Right lung (tissue), 5 donors: ENCODE measurements around the gene KPNA6. TPM values are rescaled to one million over a fixed set of nuclear protein-coding genes. Genes with fewer than 3 reads are reported as not detected.

Experiments
- DNase-seq, 2 donors: peaks; one replicate each; pipeline ENCODE4 v3.0.0-alpha.2; 2013
- polyA plus RNA-seq, 5 donors: library from polyadenylated mRNA; unstranded; fragments of 120-200 nt; gene quantifications; one replicate each; pipeline versions ENCODE4 v1.2.1 to v1.2.3, GENCODE V29; 2013; ENCODE audit warnings: inconsistent platforms in 1 of 5, low replicate concordance in 1 of 5; ENCODE audit not compliant: insufficient read length in 5 of 5, insufficient read depth in 1 of 5

The KPNA6 gene
- polyA plus RNA-seq, 5 donors, result 28.0 to 39.1 (median 35.5) TPM

- no peak for DNase-seq
Observed at GRCh38 chr1:32184650-32185049, 76.8 kb downstream of the KPNA6 start.

- DNase-seq, result no peak
Observed at GRCh38 chr1:32186077-32186476, 78.2 kb downstream of the KPNA6 start.

- DNase-seq, result no peak
Observed at GRCh38 chr1:32186491-32186890, 78.6 kb downstream of the KPNA6 start.

GRCh38 chr1:32187850-32188249 lies 80.0 kb downstream of the KPNA6 start:
- no peak for DNase-seq

DNA sequence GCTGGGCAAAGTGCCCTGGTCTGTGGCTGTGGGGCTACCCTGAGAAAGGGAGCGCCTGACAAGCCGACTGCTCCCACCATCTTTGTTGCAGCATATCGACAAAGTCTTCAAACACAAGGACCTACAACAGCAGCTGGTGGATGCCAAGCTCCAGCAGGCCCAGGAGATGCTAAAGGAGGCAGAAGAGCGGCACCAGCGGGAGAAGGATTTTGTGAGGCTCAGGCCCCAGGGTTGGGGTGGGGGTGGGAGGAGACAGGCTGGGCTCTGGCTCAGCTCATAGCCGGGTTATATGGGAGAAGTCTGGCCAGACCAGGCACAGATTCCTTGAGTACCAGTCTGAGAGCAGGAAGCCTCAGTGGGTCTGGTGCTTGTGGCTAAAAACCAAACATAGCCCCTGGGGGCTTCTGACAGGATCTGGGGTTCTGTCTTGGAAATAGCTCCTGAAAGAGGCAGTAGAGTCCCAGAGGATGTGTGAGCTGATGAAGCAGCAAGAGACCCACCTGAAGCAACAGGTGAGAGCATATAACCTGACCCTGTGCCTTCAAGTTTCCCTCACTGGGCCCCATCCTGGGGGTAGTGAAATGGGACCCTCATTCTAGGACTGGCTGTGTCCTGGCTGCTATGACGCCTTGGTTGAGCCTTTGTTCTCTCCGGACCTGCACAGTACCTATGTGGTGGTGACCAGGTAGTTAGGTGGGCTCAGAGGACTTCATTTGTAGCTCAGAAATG lies 84.5 kb downstream of the KPNA6 start:
- DNase-seq, result no peak

GRCh38 chr1:32194984-32195383 lies 87.1 kb downstream of the KPNA6 start:
- DNase-seq, result no peak

GRCh38 chr1:32195531-32195930 lies 87.7 kb downstream of the KPNA6 start:
- no peak for DNase-seq

DNA sequence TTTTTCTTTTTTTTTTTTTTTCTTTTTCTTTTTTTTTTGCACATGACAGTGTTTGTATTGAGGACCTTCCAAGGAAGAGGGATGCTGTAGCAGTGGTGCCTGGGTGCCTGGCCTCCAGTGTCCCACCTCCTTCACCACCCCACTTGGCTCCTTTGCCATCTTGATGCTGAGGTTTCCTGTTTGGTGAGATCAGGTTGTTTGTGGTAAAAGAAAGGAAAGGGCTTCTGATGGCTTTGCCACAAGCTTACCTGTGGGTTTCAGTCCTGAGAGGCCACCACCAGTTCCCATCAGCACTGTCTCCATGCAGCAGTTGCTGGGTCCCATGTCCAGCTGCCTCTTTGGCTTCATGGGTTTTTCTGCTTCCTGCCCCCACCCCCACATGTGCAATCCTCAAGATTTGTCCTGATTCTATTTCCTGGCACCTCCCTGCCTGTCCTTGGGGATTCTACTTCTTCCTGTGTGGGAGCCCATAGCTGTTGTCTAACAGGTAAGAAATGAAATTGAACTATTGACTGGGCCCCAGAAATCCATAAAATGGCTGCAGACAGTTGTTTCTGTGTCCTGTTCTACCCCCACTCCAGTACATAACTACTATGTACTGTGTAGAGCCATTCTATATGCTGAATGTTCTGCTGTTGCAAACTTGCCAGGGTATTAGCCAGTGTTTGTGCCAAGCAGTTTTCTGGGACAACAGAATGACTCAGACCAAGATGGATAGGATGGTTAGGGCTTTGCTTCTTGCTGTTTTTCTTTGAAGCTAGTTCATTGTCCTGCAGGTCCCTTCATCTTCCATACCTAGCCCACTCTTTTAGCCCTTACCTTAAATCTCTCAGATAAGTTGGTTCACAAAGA lies 88.3 kb downstream of the KPNA6 start:
- DNase-seq, result no peak

DNA sequence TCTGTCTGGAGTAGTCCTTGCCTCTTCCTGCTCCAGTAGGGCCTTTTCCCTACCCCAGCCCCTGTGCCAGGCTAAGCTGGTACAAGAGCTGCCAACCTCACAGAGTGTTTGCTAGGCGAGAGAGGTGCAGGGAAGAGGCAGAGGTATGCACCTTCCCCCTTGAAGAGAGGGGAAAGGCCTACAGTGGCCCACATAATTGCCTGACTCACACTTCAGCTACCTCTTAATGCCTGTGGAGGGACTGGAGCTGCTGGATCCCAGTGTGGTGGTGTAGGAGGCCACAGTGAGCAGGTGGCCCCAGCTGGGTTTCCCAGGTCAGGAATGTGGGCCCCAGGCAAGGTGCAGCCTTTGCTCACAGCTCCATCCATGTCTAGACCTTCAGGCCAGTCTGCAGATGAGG lies 89.2 kb downstream of the KPNA6 start:
- no peak for DNase-seq

GRCh38 chr1:32197837-32198236 lies 90.0 kb downstream of the KPNA6 start:
- no peak for DNase-seq

DNA sequence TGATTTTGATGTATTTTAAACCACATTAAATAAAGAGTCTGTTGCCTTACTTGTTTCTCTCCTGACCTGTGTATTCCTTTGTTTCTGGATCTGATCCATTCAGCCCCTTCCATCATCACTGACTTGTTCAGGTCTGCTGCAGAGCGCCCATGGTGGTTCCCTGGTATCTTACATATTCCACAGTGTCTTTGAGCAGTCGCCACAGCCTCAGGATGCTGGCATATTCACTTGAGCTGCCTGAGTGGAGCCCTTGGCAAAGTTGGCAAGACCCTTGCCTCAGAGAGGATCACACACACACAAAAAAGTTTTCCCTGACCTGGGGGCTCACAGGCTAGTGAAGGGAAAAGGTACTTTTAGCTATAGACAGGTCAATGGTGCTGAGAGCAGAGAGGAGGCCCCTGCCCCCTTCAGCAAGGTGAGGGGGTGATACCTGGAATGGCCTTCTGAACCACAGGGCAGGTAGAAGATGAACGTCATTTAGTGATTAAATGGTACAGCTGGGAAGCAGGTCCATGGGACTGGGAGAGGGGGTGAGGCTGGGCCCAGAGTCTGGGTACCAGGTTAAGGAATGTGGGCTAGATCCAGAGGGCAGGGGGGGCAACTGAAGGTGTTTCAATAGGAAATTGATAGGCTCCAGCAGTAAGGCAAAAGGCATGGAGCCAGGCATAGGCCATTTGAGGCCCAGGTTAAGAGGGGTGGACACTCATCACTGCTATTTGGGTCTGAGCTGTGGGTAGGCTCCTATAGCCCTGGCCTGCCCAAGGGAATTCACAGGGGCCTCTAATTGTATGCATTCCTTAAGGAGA lies 90.6 kb downstream of the KPNA6 start:
- DNase-seq, result no peak

GRCh38 chr1:32199043-32199716 lies 91.3 kb downstream of the KPNA6 start:
- DNase-seq, result no peak

- no peak for DNase-seq
Observed at GRCh38 chr1:32199717-32200072, 91.8 kb downstream of the KPNA6 start.

- peak; percentile 64 to 71 for DNase-seq
Observed at GRCh38 chr1:32200226-32201010, 92.6 kb downstream of the KPNA6 start, which contains the start of gene CCDC28B. TSS of gene CCDC28B (plus strand) at chr1:32200595. CDS start at chr1:32201936, 1,341 bp downstream.

DNA sequence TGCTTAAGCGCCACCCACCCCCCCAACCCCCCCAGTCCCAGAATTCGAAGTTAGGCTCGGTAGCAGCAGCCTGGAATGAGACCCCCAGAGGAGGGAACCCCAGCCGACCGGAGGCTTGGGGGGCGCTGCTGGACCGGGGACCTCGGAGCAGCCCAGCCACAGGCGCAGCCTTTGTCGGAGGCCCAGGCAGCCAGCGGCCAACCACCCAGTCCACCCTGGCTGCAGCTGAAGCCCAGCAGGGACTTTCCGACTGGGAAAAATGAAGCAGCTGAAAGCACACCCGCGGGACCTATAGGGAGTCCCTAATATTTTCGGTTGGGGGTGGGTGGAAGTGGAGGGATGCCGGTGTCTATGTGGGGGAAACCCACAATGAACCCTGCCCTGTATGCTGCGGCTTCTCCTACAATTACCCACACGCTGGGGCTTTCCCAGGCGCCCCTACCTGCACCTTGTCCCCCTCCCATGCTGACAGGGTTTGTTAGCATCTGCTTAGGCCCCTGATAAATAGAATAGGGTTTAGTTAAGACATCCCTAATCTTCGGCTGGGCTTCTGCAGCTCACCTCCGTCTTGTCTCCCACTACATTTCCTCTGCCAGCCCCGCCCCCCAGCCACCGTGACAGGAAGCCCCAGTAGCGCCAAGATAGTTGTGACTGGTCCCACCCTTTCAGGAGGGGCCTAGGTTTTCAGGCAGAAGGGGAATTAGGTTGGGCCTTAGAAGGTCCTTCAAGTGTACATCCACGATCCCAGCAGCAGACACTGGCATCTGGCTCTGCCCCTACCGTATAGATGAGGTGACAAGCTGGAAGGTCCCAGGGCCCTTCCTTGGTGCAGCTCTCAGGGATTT lies 93.4 kb downstream of the KPNA6 start:
- DNase-seq, result peak; percentile 51 to 58

DNA sequence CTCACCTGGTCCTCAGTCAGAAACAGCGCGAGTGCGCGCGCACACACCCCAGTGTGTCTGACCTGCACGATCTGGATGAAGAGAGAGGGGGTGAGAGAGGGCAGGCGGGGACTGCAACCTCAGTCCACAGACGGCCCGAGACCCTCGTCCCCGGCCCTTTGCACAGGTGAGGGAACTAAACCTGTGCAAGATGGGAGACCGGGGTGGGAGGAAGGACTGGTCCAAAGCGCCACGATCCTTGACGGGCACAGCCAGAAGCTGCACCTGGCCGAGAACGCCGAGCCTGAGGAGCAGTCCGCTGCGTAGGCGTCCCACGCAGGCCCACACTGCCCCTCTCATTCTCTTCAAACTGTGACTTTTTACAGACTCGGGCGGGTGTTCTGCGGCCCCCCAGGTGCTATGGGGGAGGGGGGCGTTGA lies 97.1 kb downstream of the KPNA6 start:
- no peak for DNase-seq

DNA sequence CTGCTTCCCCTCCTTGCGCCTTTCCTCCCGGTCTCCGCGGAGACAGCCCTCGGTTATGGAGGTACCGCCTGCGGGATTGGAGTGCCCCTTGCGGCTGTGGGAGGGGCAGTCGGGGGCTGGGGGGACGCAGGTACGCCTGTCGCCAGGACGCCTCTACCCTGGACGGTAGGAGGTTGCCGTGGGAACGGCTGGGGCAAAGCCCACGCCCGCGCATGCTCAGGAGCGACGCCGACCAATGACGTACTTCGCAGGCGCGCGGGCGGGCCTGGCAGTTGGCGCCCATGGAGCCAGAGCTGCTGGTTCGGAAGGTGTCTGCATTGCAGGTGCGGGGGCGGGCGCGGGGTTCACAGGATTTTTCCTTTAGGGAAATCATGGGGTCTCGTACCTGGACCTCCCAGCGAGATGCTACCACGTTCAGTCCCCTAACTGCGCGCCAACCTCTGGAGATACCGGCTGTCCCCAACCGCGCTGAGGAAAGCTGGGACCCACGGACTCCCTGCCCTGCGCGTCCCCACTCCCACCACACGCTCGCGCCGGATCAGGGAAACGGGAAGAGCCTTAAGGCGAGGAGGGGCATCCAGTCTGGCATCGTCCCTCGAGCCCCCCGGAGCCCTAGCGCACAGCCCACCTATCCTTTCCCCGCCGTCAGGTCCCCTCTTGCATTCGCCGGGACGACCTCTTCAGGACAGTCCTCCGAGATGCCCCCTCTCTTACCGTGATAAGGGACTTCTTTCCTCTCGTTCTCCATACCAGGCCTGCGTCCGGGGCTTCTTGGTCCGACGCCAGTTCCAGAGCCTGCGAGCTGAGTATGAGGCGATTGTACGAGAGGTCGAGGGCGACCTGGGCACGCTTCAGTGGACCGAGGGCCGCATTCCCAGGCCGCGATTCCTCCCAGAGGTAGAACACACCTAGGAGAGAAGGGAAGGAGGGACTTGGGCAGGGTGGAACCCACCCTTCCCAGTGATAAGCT lies 97.8 kb downstream of the KPNA6 start, which contains the start of gene IQCC:
TSS of gene IQCC (plus strand) at position 271 of the 970 bp plus-strand sequence. CDS start at position 282, 11 bp downstream.
- DNase-seq, result peak; percentile 87 to 88

DNA sequence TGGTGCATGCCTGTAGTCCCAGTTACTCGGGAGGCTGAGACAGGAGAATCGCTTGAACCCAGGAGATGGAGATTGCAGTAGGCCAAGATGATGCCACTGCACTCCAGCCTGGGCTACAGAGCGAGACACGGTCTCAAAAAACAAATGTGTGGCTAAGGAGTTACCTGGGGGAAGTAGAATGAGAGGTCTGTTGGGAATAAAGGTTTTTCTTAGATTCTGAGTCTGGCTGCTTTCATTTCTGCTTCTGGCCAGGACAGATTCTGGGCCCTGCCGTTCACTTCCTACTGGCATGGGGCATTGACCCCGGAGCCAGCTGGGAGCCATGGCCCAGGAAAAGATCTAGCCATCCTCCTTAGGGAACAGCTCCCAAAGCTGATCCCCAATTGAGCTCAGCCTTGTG lies 100.6 kb downstream of the KPNA6 start:
- no peak for DNase-seq
